ENCODE data around the gene PDE11A.
A peak's percentile ranks its signal among the peaks of the same experiment; 100 is the strongest.

Gene PDE11A

GRCh38 chr2:177728399-177728765 is 344.2 kb downstream of the PDE11A start:
- FAIRE-seq (no peak), DNase-seq (ENCODE audit: insufficient read length, low spot score) (no peak)
- TF ChIP-seq PAX5 (IDR thresholded peaks at IDR 0.05; ENCODE audit: insufficient read depth, low read length, severe bottlenecking) (no peak), TAF1 (IDR thresholded peaks at IDR 0.05; ENCODE audit: low read depth, low read length) (no peak), POLR2AphosphoS5 (IDR thresholded peaks at IDR 0.05; ENCODE audit: low read depth, low read length) (no peak), POU2F2 (IDR thresholded peaks at IDR 0.05; ENCODE audit: low read depth, low read length) (no peak), POLR2A (IDR thresholded peaks at IDR 0.05; ENCODE audit: low read depth, low read length) (no peak), SPI1 (IDR thresholded peaks at IDR 0.05; ENCODE audit: low read depth, low read length) (no peak)

- DNase-seq (ENCODE audit: insufficient read length, low spot score) (no peak), FAIRE-seq (no peak)
- TF ChIP-seq POLR2A (IDR thresholded peaks at IDR 0.05; ENCODE audit: low read depth, low read length) (no peak), SPI1 (IDR thresholded peaks at IDR 0.05; ENCODE audit: low read depth, low read length) (no peak), POLR2AphosphoS5 (IDR thresholded peaks at IDR 0.05; ENCODE audit: low read depth, low read length) (no peak), TAF1 (IDR thresholded peaks at IDR 0.05; ENCODE audit: low read depth, low read length) (no peak), PAX5 (IDR thresholded peaks at IDR 0.05; ENCODE audit: insufficient read depth, low read length, severe bottlenecking) (no peak), POU2F2 (IDR thresholded peaks at IDR 0.05; ENCODE audit: low read depth, low read length) (no peak)
These were observed 344.8 kb downstream of the PDE11A start for GRCh38 chr2:177727577-177728398.

GRCh38 chr2:177726931-177727348 is 345.6 kb downstream of the PDE11A start:
- FAIRE-seq (no peak), DNase-seq (ENCODE audit: insufficient read length, low spot score) (no peak)
- TF ChIP-seq POLR2AphosphoS5 (IDR thresholded peaks at IDR 0.05; ENCODE audit: low read depth, low read length) (no peak), POU2F2 (IDR thresholded peaks at IDR 0.05; ENCODE audit: low read depth, low read length) (no peak), PAX5 (IDR thresholded peaks at IDR 0.05; ENCODE audit: insufficient read depth, low read length, severe bottlenecking) (no peak), SPI1 (IDR thresholded peaks at IDR 0.05; ENCODE audit: low read depth, low read length) (no peak)

- peak; percentile 90 for FAIRE-seq
- no peak for TF ChIP-seq POLR2A (IDR thresholded peaks at IDR 0.05; ENCODE audit: low read depth, low read length)
- no peak for TF ChIP-seq TAF1 (IDR thresholded peaks at IDR 0.05; ENCODE audit: low read depth, low read length)
- no peak for TF ChIP-seq POU2F2 (IDR thresholded peaks at IDR 0.05; ENCODE audit: low read depth, low read length)
- TF ChIP-seq PAX5 (IDR thresholded peaks at IDR 0.05; ENCODE audit: insufficient read depth, low read length, severe bottlenecking): no peak
- no peak for TF ChIP-seq POLR2AphosphoS5 (IDR thresholded peaks at IDR 0.05; ENCODE audit: low read depth, low read length)
- no peak for TF ChIP-seq SPI1 (IDR thresholded peaks at IDR 0.05; ENCODE audit: low read depth, low read length)
- DNase-seq (ENCODE audit: insufficient read length, low spot score): peak; percentile 13
These were observed 347.9 kb downstream of the PDE11A start for GRCh38 chr2:177724398-177725287.

GRCh38 chr2:177723235-177723634 is 349.3 kb downstream of the PDE11A start:
- FAIRE-seq (no peak), DNase-seq (ENCODE audit: insufficient read length, low spot score) (no peak)
- TF ChIP-seq SPI1 (IDR thresholded peaks at IDR 0.05; ENCODE audit: low read depth, low read length) (no peak), POLR2AphosphoS5 (IDR thresholded peaks at IDR 0.05; ENCODE audit: low read depth, low read length) (no peak), PAX5 (IDR thresholded peaks at IDR 0.05; ENCODE audit: insufficient read depth, low read length, severe bottlenecking) (no peak), POU2F2 (IDR thresholded peaks at IDR 0.05; ENCODE audit: low read depth, low read length) (no peak)

- FAIRE-seq (no peak), DNase-seq (ENCODE audit: insufficient read length, low spot score) (no peak)
- TF ChIP-seq POU2F2 (IDR thresholded peaks at IDR 0.05; ENCODE audit: low read depth, low read length) (no peak), TAF1 (IDR thresholded peaks at IDR 0.05; ENCODE audit: low read depth, low read length) (no peak)
These were observed 350.6 kb downstream of the PDE11A start for GRCh38 chr2:177721818-177722567.

GRCh38 chr2:177721087-177721486 is 351.5 kb downstream of the PDE11A start:
- FAIRE-seq: no peak
- DNase-seq (ENCODE audit: insufficient read length, low spot score): no peak
- TF ChIP-seq POLR2AphosphoS5 (IDR thresholded peaks at IDR 0.05; ENCODE audit: low read depth, low read length) (no peak), PAX5 (IDR thresholded peaks at IDR 0.05; ENCODE audit: insufficient read depth, low read length, severe bottlenecking) (no peak), TAF1 (IDR thresholded peaks at IDR 0.05; ENCODE audit: low read depth, low read length) (no peak), SPI1 (IDR thresholded peaks at IDR 0.05; ENCODE audit: low read depth, low read length) (no peak), POU2F2 (IDR thresholded peaks at IDR 0.05; ENCODE audit: low read depth, low read length) (no peak), POLR2A (IDR thresholded peaks at IDR 0.05; ENCODE audit: low read depth, low read length) (no peak)

- no peak for FAIRE-seq
- TF ChIP-seq POLR2AphosphoS5 (IDR thresholded peaks at IDR 0.05; ENCODE audit: low read depth, low read length) (no peak), TAF1 (IDR thresholded peaks at IDR 0.05; ENCODE audit: low read depth, low read length) (no peak), POLR2A (IDR thresholded peaks at IDR 0.05; ENCODE audit: low read depth, low read length) (no peak), POU2F2 (IDR thresholded peaks at IDR 0.05; ENCODE audit: low read depth, low read length) (no peak), PAX5 (IDR thresholded peaks at IDR 0.05; ENCODE audit: insufficient read depth, low read length, severe bottlenecking) (no peak), SPI1 (IDR thresholded peaks at IDR 0.05; ENCODE audit: low read depth, low read length) (no peak)
- DNase-seq (ENCODE audit: insufficient read length, low spot score): no peak
These were observed 354.6 kb downstream of the PDE11A start for GRCh38 chr2:177717831-177718618.
